HCT116 (cell line): ENCODE results near the gene PSME3IP1. TPM values are rescaled to one million over a fixed set of nuclear protein-coding genes. Genes with fewer than 3 reads are reported as not detected.

ENCODE experiments used
- ATAC-seq: fragments of 200-7000 bp; cut with Tn5 transposase; 2 replicates; pipeline ENCODE4 v1.9.1; 2020; ENCODE audit warnings: mild to moderate bottlenecking, moderate library complexity
- BruUV-seq: library from RNA; stranded (reverse); fragments of 400-500 nt; replicated peaks from 2 replicates; lab custom pipeline; 2021; lab: Mats Ljungman, UMichigan
- CTCF ChIA-PET: fragments of 300-600 bp; sonication (Branson Sonifier 250); formaldehyde crosslinking; loops from one replicate; lab custom pipeline; 2021; ENCODE audit warnings: antibody characterized with exemption; lab: Charles Lee
- POLR2A ChIA-PET: fragments of 300-600, 350-600 bp; sonication (Branson Sonifier 250); formaldehyde crosslinking; loops from one replicate; lab custom pipeline; 2021; ENCODE audit warnings: antibody characterized with exemption; lab: Charles Lee
- RAD21 ChIA-PET, 2 experiments: fragments of 300-600 bp; sonication (Branson Sonifier 250); formaldehyde crosslinking; loops; one replicate each; lab custom pipeline; 2023; ENCODE audit warnings: low total read pairs in 2 of 2; ENCODE audit not compliant: uncharacterized antibody in 2 of 2, unreplicated experiment in 2 of 2, low non-redundant PET in 1 of 2; lab: Charles Lee
- DNase-seq: peaks from one replicate; pipeline ENCODE4 v3.0.0-alpha.2; 2010; ENCODE audit warnings: low read depth, low spot score
- H2AFZ ChIP-seq: fragments of 200-600 bp; shearing (Covaris generic), sonication (generic); 2 replicates; pipeline ENCODE4 v1.6.1; 2017; ENCODE audit warnings: low read depth, mixed run types, mixed read lengths, antibody characterized with exemption, low read length; ENCODE audit not compliant: poor library complexity, severe bottlenecking
- H3K27ac ChIP-seq: 2 replicates; pipeline ENCODE4 v1.5.1; 2012; ENCODE audit warnings: low read depth, low read length
- H3K27me3 ChIP-seq: fragments of 200-600 bp; sonication (generic); 2 replicates; pipeline ENCODE4 v1.6.1; 2016; ENCODE audit warnings: mixed run types, low read length, mixed read lengths; ENCODE audit not compliant: insufficient read depth
- H3K36me3 ChIP-seq, 2 experiments: fragments of 200-500 bp in 1 of 2; fragments of 200-600 bp in 1 of 2; sonication (Bioruptor generic) in 1 of 2; sonication (generic) in 1 of 2; 2 replicates each; pipeline versions ENCODE4 v1.5.1 to v1.6.1; 2014 to 2016; ENCODE audit warnings: low read length in 2 of 2, inconsistent platforms in 1 of 2, mixed read lengths in 1 of 2, mixed run types in 1 of 2; ENCODE audit not compliant: insufficient read depth in 2 of 2, control insufficient read depth in 1 of 2
- H3K4me1 ChIP-seq, 2 experiments: fragments of 200-600 bp in 1 of 2; sonication (generic) in 1 of 2; 2 replicates each; pipeline versions ENCODE4 v1.5.1 to v1.6.1; 2012 to 2017; ENCODE audit warnings: low read length in 2 of 2, inconsistent platforms in 1 of 2, mild to moderate bottlenecking in 1 of 2, mixed read lengths in 1 of 2, mixed run types in 1 of 2, moderate library complexity in 1 of 2; ENCODE audit not compliant: insufficient read depth in 2 of 2, control insufficient read depth in 1 of 2
- H3K4me2 ChIP-seq: fragments of 200-600 bp; sonication (generic); 2 replicates; pipeline ENCODE4 v1.6.1; 2017; ENCODE audit warnings: mixed run types, low read length, mixed read lengths
- H3K4me3 ChIP-seq, 2 experiments: fragments of 200-600 bp in 1 of 2; sonication (generic) in 1 of 2; replicated peaks in 1 of 2; 2 replicates each; pipeline ENCODE4 v1.5.1; 2011 to 2016; ENCODE audit warnings: low read length in 2 of 2, control low read depth in 1 of 2, low read depth in 1 of 2, mild to moderate bottlenecking in 1 of 2, mixed read lengths in 1 of 2, mixed run types in 1 of 2
- H3K79me2 ChIP-seq: fragments of 200-600 bp; sonication (generic); 2 replicates; pipeline ENCODE4 v1.6.1; 2017; ENCODE audit warnings: mild to moderate bottlenecking, mixed run types, low read length, moderate library complexity, mixed read lengths; ENCODE audit not compliant: insufficient read depth
- H3K9ac ChIP-seq: fragments of 200-600 bp; sonication (generic); 2 replicates; pipeline ENCODE4 v1.6.1; 2016; ENCODE audit warnings: low read length, mixed read lengths
- H3K9me2 ChIP-seq: fragments of 200-600 bp; sonication (generic), shearing (Covaris generic); 2 replicates; pipeline ENCODE4 v1.6.1; 2017; ENCODE audit warnings: mixed run types, mild to moderate bottlenecking, moderate library complexity; ENCODE audit not compliant: insufficient read depth
- H3K9me3 ChIP-seq, 2 experiments: fragments of 200-500 bp in 1 of 2; fragments of 200-600 bp in 1 of 2; sonication (Bioruptor generic) in 1 of 2; sonication (generic) in 1 of 2; 2 replicates each; pipeline ENCODE4 v1.6.1; 2014 to 2017; ENCODE audit warnings: low read length in 2 of 2, mixed read lengths in 2 of 2, inconsistent platforms in 1 of 2, low read depth in 1 of 2, mild to moderate bottlenecking in 1 of 2, mixed run types in 1 of 2, moderate library complexity in 1 of 2; ENCODE audit not compliant: control insufficient read depth in 1 of 2, insufficient read depth in 1 of 2
- H4K20me1 ChIP-seq: fragments of 200-600 bp; sonication (generic), shearing (Covaris generic); 2 replicates; pipeline ENCODE4 v1.6.1; 2017; ENCODE audit warnings: mixed run types, mild to moderate bottlenecking, moderate library complexity; ENCODE audit not compliant: insufficient read depth
- CTCF ChIP-seq, 3 experiments: fragments of 200-600 bp in 1 of 3; sonication (generic) in 1 of 3; IDR thresholded peaks in 2 of 3; conservative IDR thresholded peaks in 1 of 3; 2 replicates each; pipeline ENCODE4 v1.5.1; 2012 to 2017; ENCODE audit warnings: low read depth in 2 of 3, low read length in 2 of 3, antibody characterized with exemption in 1 of 3, borderline replicate concordance in 1 of 3, control low read depth in 1 of 3, mild to moderate bottlenecking in 1 of 3, mixed read lengths in 1 of 3, mixed run types in 1 of 3, moderate library complexity in 1 of 3; ENCODE audit not compliant: insufficient read depth in 1 of 3
- ELF1 ChIP-seq: IDR thresholded peaks from 2 replicates; pipeline ENCODE4 v1.6.1; 2012; ENCODE audit warnings: low read depth, borderline replicate concordance
- FOSL1 ChIP-seq: IDR thresholded peaks from 2 replicates; pipeline ENCODE4 v1.6.1; 2012; ENCODE audit warnings: low read depth
- SP1 ChIP-seq: IDR thresholded peaks from 2 replicates; pipeline ENCODE4 v1.6.1; 2012; ENCODE audit warnings: low read depth
- SRF ChIP-seq: IDR thresholded peaks from 2 replicates; pipeline ENCODE4 v1.6.1; 2012; ENCODE audit warnings: low read depth
- ZBTB33 ChIP-seq: IDR thresholded peaks from 2 replicates; pipeline ENCODE4 v1.6.1; 2011; ENCODE audit warnings: mild to moderate bottlenecking, low read length, moderate library complexity; ENCODE audit not compliant: insufficient replicate concordance; ENCODE audit errors: extremely low read depth
- intact Hi-C: fragments of 100-400 bp; cut with micrococcal nuclease; formaldehyde crosslinking; loops from 2 replicates; pipeline ENCODE4 v1.10.0; 2022
- total RNA-seq: library from RNA; stranded (reverse); gene quantifications from one replicate; pipeline ENCODE4 v1.2.1, GENCODE V29; 2021; ENCODE audit not compliant: unreplicated experiment

Gene PSME3IP1
- total RNA-seq, 1 experiment from 2014 or later = 88.5 TPM

GRCh38 chr16:57204675-57205074, 18.8 kb upstream of the PSME3IP1 start:
- no peak for TF ChIP-seq ZBTB33
- peak in 2 of 3 experiments; percentile 33 to 39; a peak in 3 of 6 replicates for TF ChIP-seq CTCF (IDR thresholded peaks at IDR 0.05 in 2 of 3, conservative IDR thresholded peaks at IDR 0.05 in 1 of 3; ENCODE audit: borderline replicate concordance in 1 of 3, insufficient read depth in 1 of 3, low read depth in 2 of 3, low read length in 2 of 3)
- TF ChIP-seq FOSL1 = no peak
- no peak for TF ChIP-seq ELF1
- TF ChIP-seq SRF = no peak
- no peak for TF ChIP-seq SP1
- Histone ChIP-seq H3K9ac (no peak overlapping the region), H3K9me3 (no peaks in the 10 kb centered on the region), H2AFZ (no peak overlapping the region), H3K4me1 (no peaks in the 10 kb centered on the region), H3K79me2 (no peaks in the 10 kb centered on the region), H3K4me3 (no peak overlapping the region), H3K27ac (no peak overlapping the region), H3K36me3 (peaks cover 18 to 25% of the 10 kb centered on the region in 2 experiments), H3K9me2 (no peaks in the 10 kb centered on the region), H4K20me1 (no peaks in the 10 kb centered on the region), H3K4me2 (no peak overlapping the region), H3K27me3 (no peaks in the 10 kb centered on the region)
- intact Hi-C loops = no loop called here
- ChIA-PET RAD21 (no interaction called here), CTCF (no interaction called here), POLR2A (no interaction called here)
- no peak for DNase-seq
- no TSS peak for BruUV-seq
- ATAC-seq = peak; percentile 40; the same call in 1 of the 2 replicates
